K562 (cell line): Measurements from ENCODE around the gene ZBTB44. TPM values are rescaled to one million over a fixed set of nuclear protein-coding genes. Genes with fewer than 3 reads are reported as not detected.

ENCODE experiments used
- ATAC-seq: fragments of 200-7000 bp; cut with Tn5 transposase; 3 replicates; pipeline ENCODE4 v1.9.1; 2020; ENCODE audit warnings: moderate library complexity
- BruUV-seq: library from RNA; stranded (reverse); fragments of 400-500 nt; replicated peaks from 2 replicates; lab custom pipeline; 2021; lab: Mats Ljungman, UMichigan
- CTCF ChIA-PET: fragments of 300-600 bp; formaldehyde crosslinking; extraction: SDS; loops from one replicate; lab custom pipeline; 2021; ENCODE audit warnings: low intra/inter-chr PET ratio; lab: Yijun Ruan, JAX
- POLR2A ChIA-PET: fragments of 300-600, 350-650 bp; sonication (Branson Sonifier 250); formaldehyde crosslinking; extraction: SDS; loops from one replicate; lab custom pipeline; 2021; ENCODE audit warnings: antibody characterized with exemption, inconsistent platforms; lab: Yijun Ruan, JAX
- DNase-seq, 4 experiments: peaks; one replicate each; pipeline versions ENCODE4 v3.0.0 to v3.0.0-alpha.2; 2011 to 2018; ENCODE audit warnings: low spot score in 3 of 4, mixed read lengths in 3 of 4; ENCODE audit errors: extremely low read depth in 1 of 4
- FAIRE-seq: peaks from 2 replicates; lab custom pipeline; 2011; peaks lifted over from hg19 to GRCh38; lab: Jason Lieb, UNC
- H2AFZ ChIP-seq: 2 replicates; pipeline ENCODE4 v1.6.0; 2011; ENCODE audit warnings: low read depth, low read length, control low read depth, inconsistent platforms
- H3K27ac ChIP-seq: fragments of 200-600 bp; 3 replicates; pipeline ENCODE4 v1.8.0; 2011; ENCODE audit warnings: low read depth, mild to moderate bottlenecking, control low read depth, inconsistent platforms, low read length, moderate library complexity, mixed read lengths; ENCODE audit errors: extremely low read depth
- H3K27me3 ChIP-seq, 2 experiments: fragments of 300-600 bp in 1 of 2; 2 replicates in 1 of 2; 3 replicates in 1 of 2; pipeline versions ENCODE4 v1.6.0 to v1.8.0; 2011; ENCODE audit warnings: inconsistent platforms in 2 of 2, low read length in 2 of 2, mild to moderate bottlenecking in 1 of 2, mixed read lengths in 1 of 2, moderate library complexity in 1 of 2; ENCODE audit not compliant: control insufficient read depth in 2 of 2, insufficient read depth in 2 of 2
- H3K36me3 ChIP-seq: fragments of 300-600 bp; 3 replicates; pipeline ENCODE4 v1.8.0; 2011; ENCODE audit warnings: mild to moderate bottlenecking, low read length, inconsistent platforms; ENCODE audit not compliant: control insufficient read depth, insufficient read depth
- H3K4me1 ChIP-seq, 2 experiments: fragments of 200-600 bp in 1 of 2; replicated peaks in 1 of 2; 2 replicates in 1 of 2; 3 replicates in 1 of 2; pipeline versions ENCODE4 v1.5.1 to v1.8.0; 2011; ENCODE audit warnings: inconsistent platforms in 2 of 2, low read length in 2 of 2, mild to moderate bottlenecking in 1 of 2, mixed read lengths in 1 of 2, moderate library complexity in 1 of 2; ENCODE audit not compliant: control insufficient read depth in 2 of 2, insufficient read depth in 2 of 2
- H3K4me2 ChIP-seq: 2 replicates; pipeline ENCODE4 v1.6.1; 2011; ENCODE audit warnings: low read length, control low read depth, inconsistent platforms, mixed read lengths; ENCODE audit not compliant: insufficient read depth
- H3K4me3 ChIP-seq: fragments of 200-600 bp; sonication (generic), shearing (Covaris generic); 2 replicates; pipeline ENCODE4 v1.5.1; 2016; ENCODE audit warnings: control low read depth, inconsistent platforms
- H3K79me2 ChIP-seq: fragments of 200-600 bp; 3 replicates; pipeline ENCODE4 v1.8.0; 2011; ENCODE audit warnings: low read length, inconsistent platforms; ENCODE audit not compliant: control insufficient read depth, insufficient read depth
- H3K9ac ChIP-seq, 2 experiments: 2 replicates each; pipeline versions ENCODE4 v1.6.0 to v1.6.1; 2011; ENCODE audit warnings: low read depth in 2 of 2, low read length in 2 of 2, control low read depth in 1 of 2, inconsistent platforms in 1 of 2, mild to moderate bottlenecking in 1 of 2, mixed read lengths in 1 of 2; ENCODE audit not compliant: insufficient read depth in 1 of 2
- H3K9me1 ChIP-seq: one replicate; pipeline ENCODE4 v1.6.0; 2011; ENCODE audit warnings: inconsistent platforms, mild to moderate bottlenecking, low read length, moderate library complexity; ENCODE audit not compliant: control insufficient read depth, insufficient read depth
- H3K9me3 ChIP-seq: replicated peaks from 2 replicates; pipeline ENCODE4 v1.5.1; 2011; ENCODE audit warnings: low read depth, low read length, inconsistent platforms; ENCODE audit not compliant: control insufficient read depth, insufficient read depth
- H4K20me1 ChIP-seq: replicated peaks from 2 replicates; pipeline ENCODE4 v1.6.1; 2011; ENCODE audit warnings: low read length, inconsistent platforms, mixed read lengths; ENCODE audit not compliant: control insufficient read depth, insufficient read depth
- BCL6 ChIP-seq: fragments of 250-450 bp; sonication (Bioruptor Pico); IDR thresholded peaks from 2 replicates; pipeline ENCODE4 v1.4.0; 2020
- CEBPG ChIP-seq, 3 experiments: fragments of 200-800 bp in 1 of 3; sonication (Bioruptor generic) in 1 of 3; sonication (generic) in 1 of 3; formaldehyde crosslinking in 1 of 3; IDR thresholded peaks in 2 of 3; conservative IDR thresholded peaks in 1 of 3; 2 replicates each; pipeline versions ENCODE4 v1.6.1 to v1.8.0; 2016 to 2022; ENCODE audit warnings: missing compliant biosample characterization in 2 of 3, missing genetic modification characterization in 2 of 3, mild to moderate bottlenecking in 1 of 3, missing genetic modification reagents in 1 of 3
- HDAC1 ChIP-seq, 2 experiments: fragments of 450-650 bp; IDR thresholded peaks; 2 replicates each; pipeline ENCODE4 v1.6.1; 2016 to 2017; ENCODE audit warnings: inconsistent platforms in 1 of 2, mild to moderate bottlenecking in 1 of 2, moderate library complexity in 1 of 2
- HNRNPK ChIP-seq: fragments of 200-400 bp; formaldehyde crosslinking; IDR thresholded peaks from one replicate; pipeline ENCODE4 v1.6.1; 2018; ENCODE audit warnings: mild to moderate bottlenecking, low read depth, low read length; ENCODE audit not compliant: poor library complexity, severe bottlenecking
- ILK ChIP-seq: fragments of 450-650 bp; IDR thresholded peaks from 2 replicates; pipeline ENCODE4 v1.6.1; 2016; ENCODE audit warnings: missing genetic modification characterization, low read depth, mild to moderate bottlenecking, missing compliant biosample characterization, moderate library complexity, borderline replicate concordance
- MAZ ChIP-seq, 2 experiments: fragments of 450-650 bp in 1 of 2; sonication (generic) in 1 of 2; formaldehyde crosslinking; IDR thresholded peaks in 1 of 2; conservative IDR thresholded peaks in 1 of 2; 2 replicates each; pipeline versions ENCODE4 v1.4.0 to v1.5.0; 2020; ENCODE audit warnings: mild to moderate bottlenecking in 1 of 2, missing genetic modification reagents in 1 of 2
- MBD2 ChIP-seq: sonication (generic); IDR thresholded peaks from 2 replicates; pipeline ENCODE4 v1.6.1; 2016; ENCODE audit warnings: low read depth, borderline replicate concordance
- NCOA2 ChIP-seq, 2 experiments: fragments of 450-650 bp; IDR thresholded peaks; 2 replicates each; pipeline ENCODE4 v1.6.1; 2018; ENCODE audit warnings: mild to moderate bottlenecking in 2 of 2, moderate library complexity in 1 of 2; ENCODE audit not compliant: partially characterized antibody in 2 of 2
- SRSF1 ChIP-seq: fragments of 200-400 bp; formaldehyde crosslinking; IDR thresholded peaks from 2 replicates; pipeline ENCODE4 v1.6.1; 2017; ENCODE audit warnings: mild to moderate bottlenecking, low read depth, low read length, moderate library complexity
- U2AF1 ChIP-seq: fragments of 200-400 bp; formaldehyde crosslinking; optimal IDR thresholded peaks from 2 replicates; pipeline ENCODE3; 2017; ENCODE audit warnings: mild to moderate bottlenecking, low read depth, low read length, moderate library complexity
- ZFP36 ChIP-seq: fragments of 150-350 bp; IDR thresholded peaks from 2 replicates; pipeline ENCODE4 v1.6.1; 2018; ENCODE audit warnings: low read length, low read depth; ENCODE audit not compliant: partially characterized antibody
- ZNF143 ChIP-seq: sonication (generic); formaldehyde crosslinking; IDR thresholded peaks from 2 replicates; pipeline ENCODE4 v1.9.0; 2022; ENCODE audit warnings: mild to moderate bottlenecking, missing genetic modification reagents
- ZNF24 ChIP-seq: fragments of 450-650 bp; IDR thresholded peaks from 2 replicates; pipeline ENCODE4 v1.6.1; 2016
- WGBS: fragments of 100-300 bp; shearing (Covaris generic); methylation state at CpG from one replicate; pipeline ENCODE4 v1.1.6; 2016; ENCODE audit warnings: low coverage, mixed read lengths; ENCODE audit not compliant: insufficient coverage; ENCODE audit errors: missing lambda C conversion rate; 5-methylcytosine and 5-hydroxymethylcytosine counted together
- in situ Hi-C: fragments of 300-500 bp; cut with MboI; formaldehyde crosslinking; loops from 4 replicates; pipeline ENCODE4 v1.15.0; 2018; ENCODE audit warnings: inconsistent platforms, mixed read lengths
- intact Hi-C: fragments of 100-400 bp; cut with micrococcal nuclease; formaldehyde crosslinking; loops from 2 replicates; pipeline ENCODE4 v1.14.2; 2022
- polyA plus RNA-seq, 8 experiments: library from polyadenylated mRNA; depleted of rRNA in 4 of 8; stranded (reverse) in 5 of 8; unstranded in 3 of 8; fragments of >200 nt; fragmentation: Nextera tagmentation in 2 of 8; fragmentation: Illumina TruSeq in 1 of 8; extraction: Ambion mirVana in 2 of 8; extraction: Trizol in 1 of 8; gene quantifications; 2 replicates each; pipeline versions ENCODE4 v1.2.1 to v1.2.3, GENCODE V29; 2011 to 2014; ENCODE audit warnings: inconsistent platforms in 1 of 8, missing spikeins in 1 of 8
- total RNA-seq, 7 experiments: library from RNA; depleted of rRNA in 6 of 7; stranded (reverse); fragments of >200 nt in 6 of 7; fragmentation: Illumina TruSeq in 2 of 7; extraction: Trizol in 2 of 7; gene quantifications; 2 replicates each; pipeline versions ENCODE4 v1.2.1 to v1.2.3, GENCODE V29; 2011 to 2021; ENCODE audit warnings: low replicate concordance in 1 of 7
- TF ChIP-seq, protein P1 (sequence below): fragments of 450-650 bp; IDR thresholded peaks from one replicate; pipeline ENCODE4 v1.6.1; 2018; ENCODE audit warnings: mild to moderate bottlenecking, moderate library complexity; ENCODE audit not compliant: partially characterized antibody

ZBTB44 gene
- total and polyA plus RNA-seq, 9 of the 15 experiments (the other 6 are each of a cell fraction or from before 2014, with no cell fraction given): 4.7 to 27.1 (median 17.3) TPM

DNA sequence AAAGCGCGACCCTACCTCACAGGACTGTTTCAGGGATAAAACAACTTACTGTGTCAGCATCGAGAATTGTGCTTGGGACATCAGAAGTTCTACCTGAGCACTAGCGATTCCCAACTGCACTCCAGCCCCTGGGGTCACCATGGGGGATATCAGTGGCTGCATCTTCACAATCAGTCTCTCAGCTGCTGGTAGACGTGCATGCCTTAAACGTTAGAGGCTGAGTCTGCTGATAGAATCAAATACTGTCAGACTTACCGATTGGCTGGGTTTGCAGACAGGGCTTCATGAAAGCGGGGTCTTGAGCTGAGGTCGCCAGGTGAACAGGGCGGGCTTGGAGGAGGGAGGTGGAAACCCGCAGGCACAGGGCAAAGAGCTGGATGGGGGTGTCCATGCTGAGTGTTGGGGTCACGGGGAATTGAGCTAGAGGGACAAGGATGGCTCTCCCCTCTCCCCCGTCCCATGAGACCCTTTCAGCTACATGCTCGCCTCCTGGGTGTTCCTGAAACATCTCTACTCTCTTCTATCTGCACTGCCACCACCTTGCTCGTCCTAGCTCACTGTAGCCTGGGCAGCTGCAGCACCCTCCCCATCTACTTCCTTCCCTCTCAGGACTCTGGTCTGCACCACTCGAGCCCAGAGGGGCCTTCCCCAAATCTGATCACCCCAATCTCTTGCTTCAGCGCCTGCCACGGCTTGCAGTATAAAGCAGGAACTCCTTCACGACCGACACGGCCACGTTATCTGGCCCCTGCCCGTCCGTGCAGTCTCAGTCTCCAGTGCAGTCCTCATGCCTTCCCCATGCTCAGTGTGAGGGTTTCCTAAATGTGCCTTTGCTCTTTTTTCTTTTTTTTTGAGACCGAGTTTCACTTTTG lies 111.7 kb downstream of the ZBTB44 start:
- WGBS: 1% methylated on average over 24 of the region's 25 CpGs
- Histone ChIP-seq H3K9ac (no peak overlapping the region), H3K4me1 (peaks cover 0 to 9% of the 10 kb centered on the region in 2 experiments; a peak in 2 of 5 replicates), H2AFZ (no peak overlapping the region), H3K36me3 (no peaks in the 10 kb centered on the region), H3K27me3 (peaks cover 52 to 81% of the 10 kb centered on the region in 2 experiments; a peak in 4 of 5 replicates), H3K79me2 (no peaks in the 10 kb centered on the region), H4K20me1 (peaks cover 26% of the 10 kb centered on the region), H3K27ac (no peak overlapping the region), H3K9me3 (no peaks in the 10 kb centered on the region), H3K9me1 (no peaks in the 10 kb centered on the region), H3K4me3 (no peak overlapping the region), H3K4me2 (no peak overlapping the region)
- peak; percentile 15; the same call in 1 of the 3 replicates for ATAC-seq
- ChIA-PET CTCF (no interaction called here), POLR2A (interaction anchor here (1.7 kb wide), 1 partner anchor 15 kb away, joined by 4 read pairs; no protein-coding TSS in a partner anchor)
- in situ Hi-C loops (no loop called here), intact Hi-C loops (no loop called here)
- DNase-seq: no peak
- BruUV-seq: no TSS peak
- TF ChIP-seq ILK: no peak
- TF ChIP-seq ZNF24: no peak
- TF ChIP-seq MBD2: no peak
- TF ChIP-seq, protein P1, sequence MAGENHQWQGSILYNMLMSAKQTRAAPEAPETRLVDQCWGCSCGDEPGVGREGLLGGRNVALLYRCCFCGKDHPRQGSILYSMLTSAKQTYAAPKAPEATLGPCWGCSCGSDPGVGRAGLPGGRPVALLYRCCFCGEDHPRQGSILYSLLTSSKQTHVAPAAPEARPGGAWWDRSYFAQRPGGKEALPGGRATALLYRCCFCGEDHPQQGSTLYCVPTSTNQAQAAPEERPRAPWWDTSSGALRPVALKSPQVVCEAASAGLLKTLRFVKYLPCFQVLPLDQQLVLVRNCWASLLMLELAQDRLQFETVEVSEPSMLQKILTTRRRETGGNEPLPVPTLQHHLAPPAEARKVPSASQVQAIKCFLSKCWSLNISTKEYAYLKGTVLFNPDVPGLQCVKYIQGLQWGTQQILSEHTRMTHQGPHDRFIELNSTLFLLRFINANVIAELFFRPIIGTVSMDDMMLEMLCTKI: no peak
- no peak for TF ChIP-seq CEBPG (CRISPR knock-in tag; IDR thresholded peaks at IDR 0.05)
- no peak for TF ChIP-seq CEBPG (tag; conservative IDR thresholded peaks at IDR 0.05 in 1 of 2, IDR thresholded peaks at IDR 0.05 in 1 of 2)
- no peak for TF ChIP-seq BCL6 (CRISPR knock-in tag)
- no peak for TF ChIP-seq HNRNPK
- TF ChIP-seq ZFP36: no peak
- TF ChIP-seq NCOA2 (IDR thresholded peaks at IDR 0.05; ENCODE audit: partially characterized antibody in 2 of 2): no peak
- TF ChIP-seq HDAC1 (IDR thresholded peaks at IDR 0.05): no peak
- no peak for TF ChIP-seq MAZ (CRISPR knock-in tag; conservative IDR thresholded peaks at IDR 0.05 in 1 of 2, IDR thresholded peaks at IDR 0.05 in 1 of 2)
- TF ChIP-seq SRSF1: no peak
- no peak for TF ChIP-seq U2AF1
- TF ChIP-seq ZNF143 (CRISPR knock-in tag): no peak
- FAIRE-seq: no peak
